Activated naive CD4-positive, alpha-beta T cell treated with anti-CD3 and anti-CD28 coated beads for 36 hours (primary cell): ENCODE measurements around the gene ZNF722. TPM values are rescaled to one million over a fixed set of nuclear protein-coding genes. Genes with fewer than 3 reads are reported as not detected.
A peak's percentile ranks its signal among the peaks of the same experiment; 100 is the strongest.
"Not testable (repeated sequence)": the region's sequence is repeated elsewhere in the genome, so short reads cannot be mapped to it uniquely, and the experiment has no call there.

Experiments
- CTCF ChIA-PET: fragments of 350-600 bp; sonication (Branson Sonifier 250); formaldehyde crosslinking; loops from one replicate; lab custom pipeline; 2021; ENCODE audit warnings: antibody characterized with exemption; lab: Charles Lee
- DNase-seq: peaks from one replicate; pipeline ENCODE4 v3.0.0-alpha.2; 2020
- H3K27ac Mint-ChIP-seq: one replicate; pipeline ENCODE4 v1.8.0; 2021; ENCODE audit warnings: mild to moderate bottlenecking, mixed read lengths
- H3K27me3 Mint-ChIP-seq: one replicate; pipeline ENCODE4 v1.8.0; 2021; ENCODE audit warnings: low read depth, mixed read lengths
- H3K36me3 Mint-ChIP-seq: one replicate; pipeline ENCODE4 v1.8.0; 2021; ENCODE audit warnings: low read depth, mixed read lengths
- H3K4me1 Mint-ChIP-seq: one replicate; pipeline ENCODE4 v1.8.0; 2021; ENCODE audit warnings: low read depth, mixed read lengths
- H3K4me3 Mint-ChIP-seq: one replicate; pipeline ENCODE4 v1.8.0; 2021; ENCODE audit warnings: mild to moderate bottlenecking, moderate library complexity, mixed read lengths
- H3K9me3 Mint-ChIP-seq: one replicate; pipeline ENCODE4 v1.8.0; 2021; ENCODE audit warnings: mixed read lengths
- intact Hi-C: fragments of 100-400 bp; cut with micrococcal nuclease; formaldehyde crosslinking; loops from one replicate; pipeline ENCODE4 v1.15.1; 2023
- total RNA-seq, 2 experiments: library from RNA; stranded (reverse); gene quantifications; one replicate each; pipeline ENCODE4 v1.2.3, GENCODE V29; 2021

ZNF722 gene
- not detected for total RNA-seq

GRCh38 chr7:63998549-63998948 lies at the start of gene ZNF722:
ZNF722 (plus strand) TSS chr7:63998849; CDS start chr7:63998962, 113 bp downstream.
- Mint-ChIP-seq H3K27ac (no peak within 1 kb of the TSS), H3K36me3 (peaks cover 4% of the 10 kb centered on the region), H3K4me3 (no peak within 1 kb of the TSS), H3K27me3 (no peaks in the 10 kb centered on the region), H3K4me1 (no peaks in the 10 kb centered on the region), H3K9me3 (peaks cover 13% of the 10 kb centered on the region)
- DNase-seq = no peak
- intact Hi-C loops = no loop called here
- CTCF ChIA-PET = no interaction called here

GRCh38 chr7:63953181-63953580 lies 45.5 kb upstream of the ZNF722 start:
- intact Hi-C loops = no loop called here
- H3K4me3 Mint-ChIP-seq = no peak overlapping the region
- H3K36me3 Mint-ChIP-seq = no peaks in the 10 kb centered on the region
- CTCF ChIA-PET = no interaction called here
- H3K27ac Mint-ChIP-seq = no peak overlapping the region
- peaks cover 13% of the 10 kb centered on the region for H3K9me3 Mint-ChIP-seq
- H3K4me1 Mint-ChIP-seq = no peaks in the 10 kb centered on the region
- DNase-seq = no peak
- H3K27me3 Mint-ChIP-seq = no peaks in the 10 kb centered on the region

GRCh38 chr7:63968629-63969028 lies 30.0 kb upstream of the ZNF722 start:
- H3K27me3 Mint-ChIP-seq = no peaks in the 10 kb centered on the region
- H3K4me3 Mint-ChIP-seq = no peak overlapping the region
- H3K4me1 Mint-ChIP-seq = no peaks in the 10 kb centered on the region
- DNase-seq = no peak
- CTCF ChIA-PET = no interaction called here
- H3K27ac Mint-ChIP-seq = no peak overlapping the region
- H3K9me3 Mint-ChIP-seq = peaks cover 12% of the 10 kb centered on the region
- intact Hi-C loops = no loop called here
- H3K36me3 Mint-ChIP-seq = no peaks in the 10 kb centered on the region

GRCh38 chr7:64015496-64015895 lies 16.8 kb downstream of the ZNF722 start:
- H3K4me3 Mint-ChIP-seq, H3K27me3 Mint-ChIP-seq, H3K4me1 Mint-ChIP-seq, DNase-seq, H3K27ac Mint-ChIP-seq, CTCF ChIA-PET, intact Hi-C loops: not testable (repeated sequence)
- peaks cover 47% of the 10 kb centered on the region for H3K9me3 Mint-ChIP-seq
- peaks cover 14% of the 10 kb centered on the region for H3K36me3 Mint-ChIP-seq

- DNase-seq = no peak
- Mint-ChIP-seq H3K36me3 (peaks cover 7% of the 10 kb centered on the region), H3K9me3 (peaks cover 48% of the 10 kb centered on the region), H3K4me3 (no peak overlapping the region), H3K4me1 (no peaks in the 10 kb centered on the region), H3K27ac (no peak overlapping the region), H3K27me3 (peaks cover 7% of the 10 kb centered on the region)
- intact Hi-C loops = no loop called here
- CTCF ChIA-PET = no interaction called here
Measured at GRCh38 chr7:64035388-64035787, 36.7 kb downstream of the ZNF722 start.

DNA sequence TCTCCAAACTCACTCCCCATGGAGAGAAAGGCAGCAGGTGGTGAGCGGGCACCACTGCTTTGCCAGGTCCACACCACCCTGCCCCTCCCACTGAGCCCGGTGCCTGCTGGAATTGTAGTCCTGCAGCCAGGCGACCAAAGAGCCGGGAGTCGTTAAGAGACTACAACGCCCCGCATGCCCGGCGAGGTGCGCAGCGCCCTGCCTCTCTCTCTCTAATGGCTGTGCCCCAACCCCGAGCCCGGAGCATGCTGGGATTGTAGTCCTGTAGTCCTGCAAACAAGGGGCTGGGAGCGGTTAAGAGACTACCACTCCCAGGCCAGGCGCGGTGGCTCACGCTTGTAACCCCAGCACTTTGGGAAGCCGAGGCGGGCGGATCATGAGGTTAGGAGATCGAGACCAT lies 38.4 kb downstream of the ZNF722 start:
- Mint-ChIP-seq H3K4me1 (no peaks in the 10 kb centered on the region), H3K4me3 (no peak overlapping the region), H3K36me3 (peaks cover 7% of the 10 kb centered on the region), H3K27ac (no peak overlapping the region), H3K27me3 (peaks cover 7% of the 10 kb centered on the region), H3K9me3 (peaks cover 43% of the 10 kb centered on the region)
- CTCF ChIA-PET = no interaction called here
- intact Hi-C loops = no loop called here
- no peak for DNase-seq

- H3K4me3 Mint-ChIP-seq = peak within 1 kb of the TSS; percentile 64
- H3K4me1 Mint-ChIP-seq = no peaks in the 10 kb centered on the region
- DNase-seq = peak; percentile 19
- CTCF ChIA-PET = no interaction called here
- intact Hi-C loops = loop anchor here (1.0 kb wide), 1 partner anchor 119 kb away; no protein-coding TSS in a partner anchor
- H3K36me3 Mint-ChIP-seq = peaks cover 5% of the 10 kb centered on the region
- H3K9me3 Mint-ChIP-seq = peaks cover 29% of the 10 kb centered on the region
- H3K27me3 Mint-ChIP-seq = peaks cover 5% of the 10 kb centered on the region
- H3K27ac Mint-ChIP-seq = no peak within 1 kb of the TSS
Measured at GRCh38 chr7:64045301-64046040, 46.8 kb downstream of the ZNF722 start, which contains the start of gene ZNF727. ZNF727 (plus strand) TSS chr7:64045434; CDS start chr7:64045622, 188 bp downstream.

DNA sequence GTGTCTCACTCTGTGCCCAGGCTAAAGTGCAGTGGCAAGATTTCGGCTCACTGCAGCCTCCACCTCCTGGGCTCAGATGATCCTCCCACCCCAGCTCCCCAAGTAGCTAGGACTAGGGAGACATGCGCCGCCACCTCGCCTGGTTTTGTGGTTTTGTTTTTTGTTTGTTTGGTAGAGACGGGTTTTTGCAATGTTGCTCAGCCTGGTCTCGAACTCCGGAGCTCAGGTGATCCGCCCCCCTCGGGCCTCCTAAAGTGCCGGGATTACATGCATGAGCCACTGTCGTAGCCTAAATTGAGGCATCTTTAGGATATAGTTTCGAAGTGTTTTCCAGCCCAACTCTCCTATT lies 47.4 kb downstream of the ZNF722 start:
- H3K27me3 Mint-ChIP-seq = peaks cover 5% of the 10 kb centered on the region
- peaks cover 27% of the 10 kb centered on the region for H3K9me3 Mint-ChIP-seq
- intact Hi-C loops = no loop called here
- no peaks in the 10 kb centered on the region for H3K4me1 Mint-ChIP-seq
- H3K4me3 Mint-ChIP-seq = peak overlapping the region; percentile 64
- no peak for DNase-seq
- H3K27ac Mint-ChIP-seq = no peak overlapping the region
- peaks cover 5% of the 10 kb centered on the region for H3K36me3 Mint-ChIP-seq
- CTCF ChIA-PET = no interaction called here

Other genes with a start within 250 kb of the ZNF722 start
- under 1 TPM; 0.44 to 0.52 TPM for gene ZNF727, start 46.6 kb downstream of the ZNF722 start, total RNA-seq
- gene ZNF735, start 208.4 kb downstream of the ZNF722 start, total RNA-seq = not detected
- not detected for gene ZNF679, start 229.6 kb downstream of the ZNF722 start, total RNA-seq